Lung (tissue), 12 donors: ENCODE measurements around the gene TMC8. TPM values are rescaled to one million over a fixed set of nuclear protein-coding genes. Genes with fewer than 3 reads are reported as not detected.
A peak's percentile ranks its signal among the peaks of the same experiment; 100 is the strongest.

Source experiments
- ATAC-seq: fragments of 200-7000 bp; cut with Tn5 transposase; one replicate; pipeline ENCODE4 v1.9.1; 2020; ENCODE audit warnings: moderate number of reproducible peaks; ENCODE audit not compliant: insufficient read depth, low FRiP score
- DNase-seq, 3 donors: peaks; one replicate each; pipeline ENCODE4 v3.0.0-alpha.2; 2013 to 2017
- H3K27ac ChIP-seq, 2 donors: one replicate each; pipeline ENCODE4 v1.5.1; 2013; ENCODE audit warnings: mild to moderate bottlenecking in 2 of 2, moderate library complexity in 2 of 2, control low read depth in 1 of 2, inconsistent platforms in 1 of 2, low read depth in 1 of 2, low read length in 1 of 2
- H3K27me3 ChIP-seq, 3 donors: one replicate each; pipeline ENCODE4 v1.5.1; 2013; ENCODE audit warnings: low read length in 2 of 3; ENCODE audit not compliant: control insufficient read depth in 3 of 3, insufficient read depth in 3 of 3
- H3K36me3 ChIP-seq, 4 donors: one replicate each; pipeline ENCODE4 v1.5.1; 2013; ENCODE audit warnings: low read length in 4 of 4, mild to moderate bottlenecking in 1 of 4, moderate library complexity in 1 of 4; ENCODE audit not compliant: control insufficient read depth in 4 of 4, insufficient read depth in 4 of 4
- H3K4me1 ChIP-seq, 5 donors: one replicate each; pipeline ENCODE4 v1.5.1; 2013; ENCODE audit warnings: low read length in 5 of 5, mild to moderate bottlenecking in 2 of 5, moderate library complexity in 1 of 5; ENCODE audit not compliant: control insufficient read depth in 5 of 5, insufficient read depth in 5 of 5
- H3K4me3 ChIP-seq: one replicate; pipeline ENCODE4 v1.5.1; 2013; ENCODE audit warnings: mild to moderate bottlenecking, control low read depth, moderate library complexity
- H3K9ac ChIP-seq, 2 donors: one replicate each; pipeline ENCODE4 v1.5.1; 2013; ENCODE audit warnings: low read length in 2 of 2, control low read depth in 1 of 2; ENCODE audit not compliant: insufficient read depth in 1 of 2
- H3K9me3 ChIP-seq, 4 donors: one replicate each; pipeline ENCODE4 v1.5.1; 2013; ENCODE audit warnings: low read length in 3 of 4, mild to moderate bottlenecking in 1 of 4, moderate library complexity in 1 of 4; ENCODE audit not compliant: control insufficient read depth in 4 of 4, insufficient read depth in 3 of 4
- WGBS, 2 donors: extraction: QIAGEN DNeasy Blood & Tissue Kit; methylation state at CpG; one replicate each; pipeline ENCODE4 v1.1.7; 2013; 5-methylcytosine and 5-hydroxymethylcytosine counted together
- polyA plus RNA-seq, 2 donors: library from polyadenylated mRNA; stranded (reverse); fragments of 200-250 nt; gene quantifications; one replicate each; pipeline ENCODE4 v1.2.1, GENCODE V29; 2013
- total RNA-seq, 2 donors: library from RNA; depleted of rRNA in 1 of 2; stranded (reverse); fragments of >200 nt in 1 of 2; gene quantifications; one replicate each; pipeline ENCODE4 v1.2.1, GENCODE V29; 2014 to 2021
- TF ChIP-seq, protein P1 (sequence below): IDR thresholded peaks from 2 replicates; pipeline ENCODE4 v1.5.1; 2012; ENCODE audit warnings: mild to moderate bottlenecking; ENCODE audit errors: control extremely low read depth, extremely low read depth
- donor health status: control.
- donor health status: control.
- donor health status: Bipolar disorder and iron deficiency.
- donor health status: healthy.
- donor health status: DM: yes; HTN: yes; CAD: no.

Gene TMC8
- total and polyA plus RNA-seq, 4 donors, result 15.5 to 28.1 (median 18.5) TPM

GRCh38 chr17:78103311-78103710, 27.3 kb upstream of the TMC8 start:
- Histone ChIP-seq H3K4me1 (peaks cover 0 to 7% (median 0%) of the 10 kb centered on the region in 5 donors), H3K27me3 (no peaks in the 10 kb centered on the region), H3K4me3 (no peak overlapping the region), H3K27ac (no peak overlapping the region), H3K9ac (no peak overlapping the region), H3K36me3 (peaks cover 16 to 42% (median 29%) of the 10 kb centered on the region in 4 donors), H3K9me3 (no peaks in the 10 kb centered on the region)
- TF ChIP-seq, protein P1, sequence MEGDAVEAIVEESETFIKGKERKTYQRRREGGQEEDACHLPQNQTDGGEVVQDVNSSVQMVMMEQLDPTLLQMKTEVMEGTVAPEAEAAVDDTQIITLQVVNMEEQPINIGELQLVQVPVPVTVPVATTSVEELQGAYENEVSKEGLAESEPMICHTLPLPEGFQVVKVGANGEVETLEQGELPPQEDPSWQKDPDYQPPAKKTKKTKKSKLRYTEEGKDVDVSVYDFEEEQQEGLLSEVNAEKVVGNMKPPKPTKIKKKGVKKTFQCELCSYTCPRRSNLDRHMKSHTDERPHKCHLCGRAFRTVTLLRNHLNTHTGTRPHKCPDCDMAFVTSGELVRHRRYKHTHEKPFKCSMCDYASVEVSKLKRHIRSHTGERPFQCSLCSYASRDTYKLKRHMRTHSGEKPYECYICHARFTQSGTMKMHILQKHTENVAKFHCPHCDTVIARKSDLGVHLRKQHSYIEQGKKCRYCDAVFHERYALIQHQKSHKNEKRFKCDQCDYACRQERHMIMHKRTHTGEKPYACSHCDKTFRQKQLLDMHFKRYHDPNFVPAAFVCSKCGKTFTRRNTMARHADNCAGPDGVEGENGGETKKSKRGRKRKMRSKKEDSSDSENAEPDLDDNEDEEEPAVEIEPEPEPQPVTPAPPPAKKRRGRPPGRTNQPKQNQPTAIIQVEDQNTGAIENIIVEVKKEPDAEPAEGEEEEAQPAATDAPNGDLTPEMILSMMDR, result no peak
- ATAC-seq (no peak), DNase-seq (no peak)
- WGBS, 2 donors, result 85 to 93% methylated on average over 4 of the region's 4 CpGs

DNA sequence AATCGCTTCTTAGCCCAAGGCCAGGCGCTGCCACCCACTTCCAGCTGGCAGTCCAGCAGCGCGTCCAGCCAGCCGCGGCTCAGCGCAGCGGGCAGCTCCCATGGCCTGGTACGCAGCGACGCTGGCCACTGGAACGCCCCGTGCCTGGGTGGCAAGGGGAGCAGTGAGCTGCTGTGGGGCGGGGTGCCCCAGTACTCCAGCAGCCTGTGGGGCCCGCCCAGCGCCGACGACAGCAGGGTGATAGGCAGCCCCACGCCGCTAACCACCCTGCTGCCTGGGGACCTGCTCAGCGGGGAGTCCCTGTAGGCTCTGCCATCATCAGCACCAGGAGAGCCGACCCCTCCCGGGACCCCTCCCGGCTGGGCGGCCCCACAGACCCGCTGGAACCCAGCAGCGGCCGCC, 26.0 kb upstream of the TMC8 start:
- Histone ChIP-seq H3K36me3 (peaks cover 11 to 39% (median 25%) of the 10 kb centered on the region in 4 donors), H3K9me3 (peaks cover 0 to 2% (median 0%) of the 10 kb centered on the region in 4 donors), H3K27ac (no peak overlapping the region), H3K4me3 (no peak overlapping the region), H3K4me1 (peaks cover 0 to 7% (median 0%) of the 10 kb centered on the region in 5 donors), H3K27me3 (no peaks in the 10 kb centered on the region), H3K9ac (no peak overlapping the region)
- ATAC-seq, result no peak
- TF ChIP-seq, protein P1, result no peak
- WGBS, 2 donors, result 96 to 97% methylated on average over 28 of the region's 28 CpGs
- no peak for DNase-seq

DNA sequence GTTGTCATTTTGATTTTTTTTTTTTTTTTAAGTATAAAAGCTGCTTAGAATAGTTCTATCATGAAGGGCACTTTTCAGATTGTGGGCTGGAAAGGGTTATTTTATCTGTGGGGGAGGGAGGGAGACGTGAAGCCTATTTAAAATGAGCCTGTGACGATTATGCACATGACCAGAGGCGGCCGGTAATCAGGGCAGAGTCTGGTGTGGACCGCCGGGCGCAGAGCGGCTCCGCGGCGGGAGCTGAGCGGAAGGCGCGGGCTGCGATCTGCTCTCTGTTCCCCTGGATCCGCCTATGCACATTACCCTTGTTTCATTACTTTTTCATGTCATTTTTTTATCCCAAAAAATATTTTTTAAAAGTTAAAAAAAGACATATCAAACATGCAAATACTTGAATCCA, 25.5 kb upstream of the TMC8 start:
- Histone ChIP-seq H3K4me3 (no peak overlapping the region), H3K9ac (no peak overlapping the region), H3K9me3 (peaks cover 0 to 2% (median 0%) of the 10 kb centered on the region in 4 donors), H3K27me3 (no peaks in the 10 kb centered on the region), H3K4me1 (peaks cover 0 to 7% (median 0%) of the 10 kb centered on the region in 5 donors), H3K36me3 (peaks cover 11 to 36% (median 23%) of the 10 kb centered on the region in 4 donors), H3K27ac (no peak overlapping the region)
- DNase-seq, result no peak
- TF ChIP-seq, protein P1, result no peak
- WGBS, 2 donors, result 76 to 88% methylated on average over 16 of the region's 16 CpGs
- ATAC-seq, result no peak

GRCh38 chr17:78105551-78105950, 25.0 kb upstream of the TMC8 start:
- TF ChIP-seq, protein P1, result no peak
- DNase-seq (peak in 2 of 3 donors; percentile 54 to 63), ATAC-seq (no peak)
- WGBS, 2 donors, result 64 to 69% methylated on average over 13 of the region's 13 CpGs
- no peak overlapping the region for H3K27ac ChIP-seq
- H3K4me1 ChIP-seq, result peaks cover 0 to 7% (median 0%) of the 10 kb centered on the region in 5 donors
- H3K4me3 ChIP-seq, result no peak overlapping the region
- H3K36me3 ChIP-seq, result peaks cover 11 to 36% (median 21%) of the 10 kb centered on the region in 4 donors
- H3K9me3 ChIP-seq, result peaks cover 0 to 2% (median 0%) of the 10 kb centered on the region in 4 donors
- H3K27me3 ChIP-seq, result no peaks in the 10 kb centered on the region
- H3K9ac ChIP-seq, result no peak overlapping the region
